GM12872 (cell line): Measurements from ENCODE around the gene RAF1.

Source experiments
- TF ChIP-seq, protein P1 (sequence below): IDR thresholded peaks from 3 replicates; pipeline ENCODE4 v1.5.1; 2011; ENCODE audit warnings: low read depth, mild to moderate bottlenecking, low read length, moderate library complexity; ENCODE audit not compliant: insufficient read depth

RAF1 gene

DNA sequence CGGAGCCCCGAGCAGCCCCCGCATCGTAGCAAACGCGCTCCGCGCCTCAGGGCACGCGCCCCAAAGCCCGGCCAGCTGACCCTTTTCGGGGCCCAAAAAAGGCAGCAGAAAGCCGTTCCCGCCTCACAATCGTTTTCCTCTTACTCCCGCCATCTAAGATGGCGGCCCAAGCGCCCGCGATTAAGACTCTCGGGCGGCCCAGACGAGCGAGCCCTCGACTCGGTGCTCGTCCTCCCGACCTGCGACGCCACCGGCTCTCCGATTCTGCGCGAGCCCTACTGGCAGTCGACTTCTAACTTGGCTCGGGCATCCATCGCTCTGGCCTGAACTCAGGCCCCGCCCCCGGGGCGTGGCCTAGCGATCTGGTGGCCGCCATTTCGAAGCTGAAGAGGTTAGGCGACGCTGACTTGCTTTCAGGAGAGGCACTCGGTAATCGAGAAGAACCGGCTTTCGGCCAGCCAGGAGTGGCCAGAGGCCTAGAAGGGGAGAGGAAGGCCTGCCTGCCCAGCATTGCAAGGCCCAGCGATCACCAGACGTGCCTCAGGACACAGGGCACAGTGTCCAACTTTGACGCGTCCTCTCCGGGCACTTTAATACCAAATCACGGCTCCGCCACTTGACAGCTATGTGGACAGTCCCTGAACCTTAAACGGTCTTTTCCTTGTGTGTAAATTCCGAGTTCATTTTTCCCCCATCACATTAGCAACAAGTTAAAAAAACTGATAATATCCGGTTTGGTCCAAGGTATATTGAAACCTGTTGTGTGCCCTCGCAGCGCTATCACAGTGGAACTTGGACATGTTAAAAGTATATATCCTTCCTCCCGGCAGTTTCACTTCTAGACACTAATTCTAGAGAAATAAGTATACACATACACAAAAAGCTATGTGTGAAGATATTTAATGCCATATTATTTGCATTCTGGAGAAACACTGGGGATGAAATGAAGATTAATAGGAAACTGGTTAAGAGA, at the start of gene RAF1:
RAF1 (minus strand) TSS at position 182 of the 973 bp plus-strand sequence. CDS start 45,396 bp downstream, outside the sequence.
- TF ChIP-seq, protein P1, sequence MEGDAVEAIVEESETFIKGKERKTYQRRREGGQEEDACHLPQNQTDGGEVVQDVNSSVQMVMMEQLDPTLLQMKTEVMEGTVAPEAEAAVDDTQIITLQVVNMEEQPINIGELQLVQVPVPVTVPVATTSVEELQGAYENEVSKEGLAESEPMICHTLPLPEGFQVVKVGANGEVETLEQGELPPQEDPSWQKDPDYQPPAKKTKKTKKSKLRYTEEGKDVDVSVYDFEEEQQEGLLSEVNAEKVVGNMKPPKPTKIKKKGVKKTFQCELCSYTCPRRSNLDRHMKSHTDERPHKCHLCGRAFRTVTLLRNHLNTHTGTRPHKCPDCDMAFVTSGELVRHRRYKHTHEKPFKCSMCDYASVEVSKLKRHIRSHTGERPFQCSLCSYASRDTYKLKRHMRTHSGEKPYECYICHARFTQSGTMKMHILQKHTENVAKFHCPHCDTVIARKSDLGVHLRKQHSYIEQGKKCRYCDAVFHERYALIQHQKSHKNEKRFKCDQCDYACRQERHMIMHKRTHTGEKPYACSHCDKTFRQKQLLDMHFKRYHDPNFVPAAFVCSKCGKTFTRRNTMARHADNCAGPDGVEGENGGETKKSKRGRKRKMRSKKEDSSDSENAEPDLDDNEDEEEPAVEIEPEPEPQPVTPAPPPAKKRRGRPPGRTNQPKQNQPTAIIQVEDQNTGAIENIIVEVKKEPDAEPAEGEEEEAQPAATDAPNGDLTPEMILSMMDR, result no peak

DNA sequence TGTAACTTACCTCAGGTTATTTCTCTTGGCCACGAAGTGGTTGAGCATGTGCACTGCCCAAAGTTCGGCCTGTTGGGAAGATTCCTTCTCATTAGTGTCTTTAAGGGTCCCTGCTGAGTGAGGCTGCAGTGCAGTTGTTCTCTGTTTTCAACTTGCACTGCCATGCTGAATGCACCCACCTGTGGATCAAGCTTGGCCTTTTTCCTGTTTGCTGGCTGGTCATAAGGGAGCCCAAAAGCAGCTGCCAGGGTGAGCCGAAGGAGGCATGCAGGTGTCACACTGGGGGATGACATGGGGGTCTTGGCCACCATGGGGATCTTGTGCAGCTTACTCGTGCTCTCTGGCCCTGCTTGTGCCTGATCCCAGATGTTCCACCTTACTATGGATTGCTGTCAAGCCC, 46.1 kb upstream of the RAF1 start:
- TF ChIP-seq, protein P1, result no peak

DNA sequence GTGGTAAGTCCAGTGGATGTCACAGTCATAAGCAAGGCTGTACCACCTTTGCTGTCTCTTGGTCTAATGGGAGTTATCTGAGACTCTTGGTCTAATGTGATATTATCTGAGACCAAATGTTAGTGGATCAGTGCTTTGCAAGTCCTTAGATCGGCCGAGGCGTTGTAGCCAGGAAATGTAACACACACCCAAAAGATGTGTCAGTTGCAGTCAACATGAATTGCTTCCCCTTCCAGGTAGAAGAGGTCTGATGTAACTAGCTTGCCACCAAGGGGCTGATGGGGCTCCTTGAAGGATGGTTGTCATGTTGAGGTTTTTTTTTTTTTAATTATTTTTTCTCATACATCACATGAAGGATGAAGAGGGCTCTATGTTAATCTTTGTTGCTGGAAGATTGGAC, 45.4 kb upstream of the RAF1 start:
- TF ChIP-seq, protein P1, result no peak

DNA sequence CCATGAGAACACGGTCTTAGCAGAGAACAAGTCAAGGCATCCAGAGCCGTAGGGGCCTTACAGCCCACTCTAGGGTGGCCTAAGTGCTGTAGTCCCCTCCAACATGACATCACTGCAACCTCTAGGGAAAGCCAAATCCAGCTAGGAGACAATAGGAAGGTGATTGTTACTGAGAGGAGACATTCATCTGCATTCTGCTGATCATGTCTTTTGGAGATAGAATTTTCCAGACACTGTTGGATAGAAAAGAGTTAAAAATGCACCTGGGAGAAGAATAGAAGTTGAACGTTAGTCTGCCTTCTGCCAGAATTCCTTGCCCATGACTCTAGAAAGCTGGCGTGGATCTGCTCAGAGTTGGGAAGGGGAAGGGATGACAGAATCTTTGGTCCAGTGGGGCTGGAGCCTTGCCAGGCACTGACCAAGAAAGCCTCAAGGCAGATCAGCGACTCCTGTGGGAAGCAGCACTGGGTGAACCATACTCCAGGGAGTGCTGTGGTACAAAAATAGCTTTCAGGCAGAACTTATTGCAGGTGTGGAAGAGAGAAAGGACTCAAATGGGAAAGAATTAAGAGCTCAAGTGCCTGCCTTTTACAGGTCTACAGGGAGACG, 44.8 kb upstream of the RAF1 start:
- TF ChIP-seq, protein P1, result no peak

DNA sequence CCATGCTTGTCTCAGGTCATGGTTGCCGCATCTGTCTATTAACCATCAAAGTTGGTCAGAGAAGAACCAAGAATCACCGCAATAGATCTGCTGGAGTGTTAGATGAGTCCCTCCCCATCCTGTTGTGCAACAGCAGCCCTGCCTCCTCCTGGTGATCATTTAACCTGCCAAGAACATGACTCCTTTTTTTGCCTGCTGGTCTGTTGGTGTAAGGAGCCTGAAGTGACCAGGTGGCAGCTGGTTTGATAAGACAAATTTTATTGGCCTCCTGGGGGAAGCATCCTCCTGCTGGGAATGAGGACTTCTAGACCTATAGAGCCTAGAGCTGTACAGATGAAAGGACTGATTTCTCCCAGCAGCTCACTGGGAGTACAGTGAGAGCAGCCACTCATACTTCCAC, 43.5 kb upstream of the RAF1 start:
- TF ChIP-seq, protein P1, result no peak

DNA sequence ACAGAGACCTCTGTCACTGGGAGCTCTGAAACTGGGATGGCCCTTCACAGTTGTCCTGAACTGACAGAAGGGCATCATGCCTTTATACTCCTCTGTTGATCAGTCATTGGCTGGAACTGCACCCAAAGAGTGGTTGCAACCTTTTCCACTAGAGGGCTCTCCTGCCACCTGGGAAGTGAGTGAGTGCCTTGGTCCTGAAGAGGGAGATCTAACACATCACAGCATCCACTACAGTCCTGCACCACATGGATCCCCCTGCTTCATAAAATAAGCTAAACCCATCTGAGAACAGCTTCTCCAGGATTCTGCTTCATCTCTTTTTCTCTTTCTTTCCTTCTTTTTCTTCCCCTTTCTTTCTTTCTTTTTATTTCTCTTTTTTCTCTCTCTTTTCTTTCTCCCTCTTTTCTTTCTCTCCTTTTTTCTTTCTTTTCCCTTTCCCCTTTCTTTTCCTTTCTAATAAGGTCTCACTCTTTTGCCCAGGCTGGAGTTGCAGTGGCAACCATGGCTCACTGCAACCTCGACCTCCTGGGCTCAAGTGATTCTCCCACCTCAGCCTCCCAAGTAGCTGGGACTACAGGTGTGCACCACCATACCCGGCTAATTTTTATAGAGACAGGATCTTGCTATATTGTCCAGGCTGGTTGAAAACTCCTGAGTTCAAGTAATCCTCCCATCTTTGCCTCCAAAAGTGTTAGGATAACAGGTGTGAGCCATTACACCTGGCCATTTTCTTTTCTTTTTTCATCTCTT, 42.8 kb upstream of the RAF1 start:
- TF ChIP-seq, protein P1, result peak; percentile 95

DNA sequence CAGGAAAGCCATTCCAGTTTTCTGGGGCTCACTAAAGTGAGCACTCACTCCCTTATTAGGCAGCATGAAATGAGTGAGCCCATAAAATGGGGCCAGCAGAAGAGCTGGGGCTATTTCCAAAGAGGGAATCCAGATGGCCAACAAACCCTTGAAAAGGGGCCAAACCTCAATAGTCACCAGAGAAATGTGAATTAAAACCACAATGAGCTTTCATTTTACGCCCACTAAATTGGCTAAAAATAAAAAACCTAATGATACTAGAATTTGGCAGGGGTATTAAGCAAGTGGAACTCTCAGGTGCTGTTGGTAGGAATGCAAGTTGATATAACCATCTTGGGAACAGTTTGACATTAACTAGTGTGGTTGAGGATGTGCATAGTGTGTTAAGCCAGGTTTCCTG, 42.1 kb upstream of the RAF1 start:
- TF ChIP-seq, protein P1, result no peak
